Measurements from ENCODE around the gene GAB1.

Gene GAB1

GRCh38 chr4:143302536-143302935 lies 34.1 kb upstream of the GAB1 start:
- DNase-seq (ENCODE audit: low spot score): no peak
- TF ChIP-seq CTCF (IDR thresholded peaks at IDR 0.05; ENCODE audit: poor library complexity, severe bottlenecking): no peak
- H3K9me3 ChIP-seq (ENCODE audit: severe bottlenecking): no peaks in the 10 kb centered on the region
- no peak for ATAC-seq (ENCODE audit: low read depth)
- H3K27me3 ChIP-seq (ENCODE audit: insufficient read depth, poor library complexity, severe bottlenecking): no peaks in the 10 kb centered on the region
- H3K4me3 ChIP-seq (ENCODE audit: severe bottlenecking): no peak overlapping the region
- peaks cover 5% of the 10 kb centered on the region for H3K4me1 ChIP-seq (ENCODE audit: insufficient read depth, poor library complexity, severe bottlenecking)
- no peak overlapping the region for H3K27ac ChIP-seq (ENCODE audit: poor library complexity, severe bottlenecking)
- H3K36me3 ChIP-seq (ENCODE audit: low read depth): no peaks in the 10 kb centered on the region

- Histone ChIP-seq H3K4me1 (ENCODE audit: insufficient read depth, poor library complexity, severe bottlenecking) (no peaks in the 10 kb centered on the region), H3K27me3 (ENCODE audit: insufficient read depth, poor library complexity, severe bottlenecking) (no peaks in the 10 kb centered on the region), H3K4me3 (ENCODE audit: severe bottlenecking) (no peak overlapping the region), H3K27ac (ENCODE audit: poor library complexity, severe bottlenecking) (no peak overlapping the region), H3K36me3 (ENCODE audit: low read depth) (no peaks in the 10 kb centered on the region), H3K9me3 (ENCODE audit: severe bottlenecking) (no peaks in the 10 kb centered on the region)
- DNase-seq (ENCODE audit: low spot score): no peak
- no peak for ATAC-seq (ENCODE audit: low read depth)
- no peak for TF ChIP-seq CTCF (IDR thresholded peaks at IDR 0.05; ENCODE audit: poor library complexity, severe bottlenecking)
Measured at GRCh38 chr4:143306788-143307187, 29.9 kb upstream of the GAB1 start.

DNA sequence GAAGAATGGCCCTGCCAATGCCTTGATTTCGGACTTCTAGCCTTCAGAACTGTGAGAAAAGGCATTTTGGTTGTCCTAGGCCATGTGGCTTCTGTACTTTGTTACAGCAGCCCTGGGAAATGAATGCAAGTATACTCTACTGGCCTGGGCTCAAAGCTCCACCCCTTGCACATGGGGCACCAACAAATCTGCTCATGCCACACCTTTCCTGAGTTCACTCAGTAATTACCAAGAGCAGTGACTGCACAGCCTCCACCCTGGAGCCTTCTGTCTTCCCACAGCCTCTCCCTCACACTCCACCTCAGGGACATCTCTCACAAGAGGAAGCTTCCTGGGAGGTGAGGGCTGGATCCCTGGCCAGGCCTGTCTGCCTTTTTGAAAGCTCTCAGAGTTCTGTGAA lies 29.1 kb upstream of the GAB1 start:
- no peak for ATAC-seq (ENCODE audit: low read depth)

GRCh38 chr4:143308377-143308776 lies 28.3 kb upstream of the GAB1 start:
- Histone ChIP-seq H3K4me1 (ENCODE audit: insufficient read depth, poor library complexity, severe bottlenecking) (no peaks in the 10 kb centered on the region), H3K4me3 (ENCODE audit: severe bottlenecking) (no peak overlapping the region), H3K27ac (ENCODE audit: poor library complexity, severe bottlenecking) (no peak overlapping the region), H3K9me3 (ENCODE audit: severe bottlenecking) (no peaks in the 10 kb centered on the region), H3K36me3 (ENCODE audit: low read depth) (no peaks in the 10 kb centered on the region), H3K27me3 (ENCODE audit: insufficient read depth, poor library complexity, severe bottlenecking) (no peaks in the 10 kb centered on the region)
- DNase-seq (ENCODE audit: low spot score): no peak
- no peak for ATAC-seq (ENCODE audit: low read depth)
- TF ChIP-seq CTCF (IDR thresholded peaks at IDR 0.05; ENCODE audit: poor library complexity, severe bottlenecking): no peak

More for the DNA sequence above, 29.1 kb upstream of the GAB1 start:
- no peak overlapping the region for H3K27ac ChIP-seq (ENCODE audit: poor library complexity, severe bottlenecking)
- DNase-seq (ENCODE audit: low spot score): no peak
- no peaks in the 10 kb centered on the region for H3K4me1 ChIP-seq (ENCODE audit: insufficient read depth, poor library complexity, severe bottlenecking)
- H3K27me3 ChIP-seq (ENCODE audit: insufficient read depth, poor library complexity, severe bottlenecking): no peaks in the 10 kb centered on the region
- no peak overlapping the region for H3K4me3 ChIP-seq (ENCODE audit: severe bottlenecking)
- H3K9me3 ChIP-seq (ENCODE audit: severe bottlenecking): no peaks in the 10 kb centered on the region
- no peak for TF ChIP-seq CTCF (IDR thresholded peaks at IDR 0.05; ENCODE audit: poor library complexity, severe bottlenecking)
- no peaks in the 10 kb centered on the region for H3K36me3 ChIP-seq (ENCODE audit: low read depth)

GRCh38 chr4:143311924-143312323 lies 24.8 kb upstream of the GAB1 start:
- no peaks in the 10 kb centered on the region for H3K36me3 ChIP-seq (ENCODE audit: low read depth)
- no peaks in the 10 kb centered on the region for H3K9me3 ChIP-seq (ENCODE audit: severe bottlenecking)
- H3K4me1 ChIP-seq (ENCODE audit: insufficient read depth, poor library complexity, severe bottlenecking): no peaks in the 10 kb centered on the region
- H3K4me3 ChIP-seq (ENCODE audit: severe bottlenecking): no peak overlapping the region
- no peaks in the 10 kb centered on the region for H3K27me3 ChIP-seq (ENCODE audit: insufficient read depth, poor library complexity, severe bottlenecking)
- DNase-seq (ENCODE audit: low spot score): no peak
- no peak overlapping the region for H3K27ac ChIP-seq (ENCODE audit: poor library complexity, severe bottlenecking)
- TF ChIP-seq CTCF (IDR thresholded peaks at IDR 0.05; ENCODE audit: poor library complexity, severe bottlenecking): no peak
- ATAC-seq (ENCODE audit: low read depth): no peak

Measured in RWPE2 (cell line).